T47D (cell line): ENCODE measurements around the gene SCN10A.

Experiments
- DNase-seq, 2 experiments: peaks; one replicate each; pipeline versions ENCODE4 v3.0.0 to v3.0.0-alpha.2; 2011 to 2012; ENCODE audit warnings: low read depth in 1 of 2, low spot score in 1 of 2
- JUND ChIP-seq: IDR thresholded peaks from 2 replicates; pipeline ENCODE4 v1.6.1; 2012; ENCODE audit warnings: low read depth
- in situ Hi-C: cut with HindIII; loops from 2 replicates; pipeline ENCODE4 v1.10.0; 2016; ENCODE audit warnings: low sequenced_read_pairs, low pct_unique_long_range_greater_than_20kb

The SCN10A gene

DNA sequence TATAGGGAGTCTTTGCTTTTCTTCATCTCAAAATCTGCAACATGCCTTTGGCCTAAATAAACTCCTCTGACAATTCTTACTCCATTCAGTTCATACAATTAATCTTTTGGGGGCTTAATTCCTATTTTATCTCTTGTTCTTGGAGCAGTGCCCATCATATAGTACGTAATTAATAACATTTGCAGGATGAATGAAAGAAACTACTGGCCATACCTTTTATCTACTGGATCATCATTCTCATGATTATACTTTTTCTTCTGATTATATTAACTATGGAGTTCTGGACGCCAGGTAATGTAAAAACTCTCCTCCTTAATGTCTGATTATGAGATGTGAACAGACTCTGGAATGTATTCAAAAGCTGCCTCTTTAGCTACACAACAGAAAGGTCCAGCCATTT, 120.0 kb downstream of the SCN10A start:
- in situ Hi-C loops, result no loop called here
- no peak for TF ChIP-seq JUND

DNA sequence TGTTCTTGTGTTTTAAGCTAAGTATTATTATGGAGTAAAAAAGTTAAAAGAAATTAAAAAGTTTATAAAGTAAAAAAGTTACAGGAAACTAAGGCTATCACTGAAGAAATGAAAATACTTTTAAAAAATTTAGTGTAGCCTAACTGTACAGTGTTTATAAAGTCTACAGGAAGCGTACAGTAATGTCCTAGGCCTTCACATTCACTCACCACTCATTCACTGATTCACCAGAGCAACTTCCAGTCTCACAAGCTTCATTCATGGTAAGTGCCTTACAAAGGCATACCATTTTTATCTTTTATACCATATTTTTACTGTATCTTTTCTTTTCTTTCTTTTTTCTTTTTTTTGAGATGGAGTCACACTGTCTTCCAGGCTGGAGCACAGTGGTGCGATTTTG, 125.8 kb downstream of the SCN10A start:
- in situ Hi-C loops, result no loop called here

More for the DNA sequence above, 120.0 kb downstream of the SCN10A start:
- no peak for DNase-seq

DNA sequence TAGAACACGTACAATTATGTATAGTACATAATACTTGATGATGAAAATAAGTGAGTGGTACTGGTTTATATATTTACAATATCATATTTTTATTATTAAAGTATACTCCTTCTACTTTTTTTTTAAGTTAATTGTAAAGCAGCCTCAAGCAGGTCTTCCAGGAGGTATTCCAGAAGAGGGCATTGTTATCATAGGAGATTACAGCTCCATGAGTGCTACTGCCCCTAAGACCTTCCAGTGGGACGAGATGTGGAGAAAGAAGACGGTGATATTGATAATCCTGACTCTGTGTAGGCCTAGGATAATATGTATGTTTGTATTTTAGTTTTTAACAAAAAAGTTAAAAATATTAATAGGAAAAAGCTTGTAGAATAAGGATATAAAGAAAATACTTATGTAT, 126.2 kb downstream of the SCN10A start:
- in situ Hi-C loops, result no loop called here
- DNase-seq, result no peak
- no peak for TF ChIP-seq JUND

More for the DNA sequence above, 125.8 kb downstream of the SCN10A start:
- no peak for DNase-seq
- TF ChIP-seq JUND, result no peak

DNA sequence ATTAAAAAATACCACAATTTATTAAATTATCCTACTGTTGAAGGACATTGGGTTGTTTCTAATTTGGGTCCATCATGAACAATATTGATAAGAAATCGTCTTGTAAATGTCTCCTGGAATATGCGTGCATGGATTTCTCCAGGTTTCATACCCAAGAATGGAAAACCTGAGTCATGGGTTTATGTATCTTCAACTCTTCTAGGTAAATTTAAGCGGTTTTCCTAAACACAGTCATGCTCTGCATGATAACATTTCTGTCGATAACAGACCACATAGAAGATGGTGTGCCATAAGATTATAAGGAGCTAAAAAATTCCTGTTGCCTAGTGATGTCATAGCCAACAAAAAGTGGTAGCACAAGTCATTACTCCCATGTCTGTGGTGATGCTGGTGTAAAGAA, 126.7 kb downstream of the SCN10A start:
- DNase-seq, result no peak
- in situ Hi-C loops, result no loop called here
- TF ChIP-seq JUND, result no peak

DNA sequence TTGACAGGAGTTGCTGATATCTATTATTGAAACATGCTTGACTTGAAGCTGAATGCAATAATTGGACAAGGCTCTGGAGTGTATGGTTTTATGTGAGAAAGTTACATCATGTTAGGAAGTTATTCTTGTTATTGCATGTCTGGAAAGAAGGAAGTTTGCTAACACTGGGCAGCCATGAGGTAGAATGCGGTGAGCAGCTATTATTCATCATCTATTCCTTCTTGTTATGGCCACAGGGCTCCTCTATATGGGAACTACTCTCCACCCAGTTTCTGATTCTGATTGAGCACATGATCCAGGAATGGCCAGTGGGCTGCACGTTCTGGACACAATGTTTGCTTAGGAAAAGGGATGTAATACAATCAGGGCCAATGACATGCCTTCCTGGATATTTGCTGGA, 128.7 kb downstream of the SCN10A start:
- in situ Hi-C loops, result no loop called here
- TF ChIP-seq JUND, result no peak
- DNase-seq, result no peak

DNA sequence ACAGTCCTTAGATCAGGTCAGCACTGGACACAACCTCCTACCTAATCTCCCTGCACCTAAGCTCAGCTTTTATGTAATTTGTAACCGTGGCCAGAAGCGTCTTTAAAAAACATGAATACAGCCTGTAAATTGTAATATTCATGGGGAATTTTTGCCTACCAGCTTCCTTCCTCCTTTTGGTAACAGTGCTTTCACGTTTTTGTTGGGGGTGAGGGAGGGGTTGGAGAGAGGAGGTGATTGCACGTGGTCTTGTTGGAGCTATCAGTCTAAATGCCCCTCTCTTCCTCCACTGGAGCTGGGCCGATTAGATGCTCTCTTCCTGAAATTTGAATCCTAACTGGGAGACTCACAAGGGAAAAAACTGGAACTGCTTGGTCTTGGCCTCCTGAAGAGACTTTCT, 131.5 kb downstream of the SCN10A start:
- in situ Hi-C loops, result no loop called here
- no peak for TF ChIP-seq JUND
- no peak for DNase-seq

DNA sequence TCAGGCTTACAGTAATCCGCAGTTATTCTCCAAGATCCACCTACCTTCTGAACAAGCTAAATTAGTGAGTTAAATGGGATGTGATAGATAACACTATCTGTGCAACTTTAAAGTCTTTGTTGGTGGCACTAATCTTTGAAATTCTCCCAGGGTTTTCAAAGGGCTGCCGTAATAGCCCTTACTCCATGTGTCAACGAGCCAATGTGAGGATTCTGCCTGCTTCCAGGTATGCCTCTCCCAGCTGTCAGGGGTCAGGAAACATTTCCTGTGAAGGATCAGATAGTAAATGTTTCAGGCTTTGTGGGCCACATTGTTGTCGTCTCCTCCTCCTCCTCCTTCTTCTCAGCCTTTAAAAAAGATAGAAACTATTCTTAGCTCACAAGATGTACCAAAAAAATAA, 146.3 kb downstream of the SCN10A start:
- no peak for TF ChIP-seq JUND
- DNase-seq, result no peak
- in situ Hi-C loops, result no loop called here

DNA sequence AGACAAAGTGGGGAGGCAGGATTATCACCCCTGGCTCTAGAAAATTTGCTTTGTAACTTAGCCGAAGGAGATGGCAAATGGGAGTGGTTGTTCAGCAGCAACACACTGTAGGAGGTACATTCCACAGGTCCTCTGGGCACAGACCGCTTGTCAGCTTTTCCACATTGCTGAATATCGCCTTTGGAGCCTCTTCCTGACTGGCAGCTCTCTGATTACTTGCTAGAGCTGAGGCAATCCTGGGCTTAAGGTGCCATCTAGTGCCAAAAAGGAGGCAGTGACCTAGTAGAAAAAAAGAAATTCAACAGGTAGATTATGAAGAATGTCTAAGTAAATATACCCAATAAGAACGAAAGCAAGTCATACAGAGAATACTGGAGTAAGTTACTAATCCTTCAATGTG, 153.5 kb downstream of the SCN10A start:
- no peak for TF ChIP-seq JUND
- in situ Hi-C loops, result no loop called here
- DNase-seq, result peak in 1 of 2 experiments; percentile 82

DNA sequence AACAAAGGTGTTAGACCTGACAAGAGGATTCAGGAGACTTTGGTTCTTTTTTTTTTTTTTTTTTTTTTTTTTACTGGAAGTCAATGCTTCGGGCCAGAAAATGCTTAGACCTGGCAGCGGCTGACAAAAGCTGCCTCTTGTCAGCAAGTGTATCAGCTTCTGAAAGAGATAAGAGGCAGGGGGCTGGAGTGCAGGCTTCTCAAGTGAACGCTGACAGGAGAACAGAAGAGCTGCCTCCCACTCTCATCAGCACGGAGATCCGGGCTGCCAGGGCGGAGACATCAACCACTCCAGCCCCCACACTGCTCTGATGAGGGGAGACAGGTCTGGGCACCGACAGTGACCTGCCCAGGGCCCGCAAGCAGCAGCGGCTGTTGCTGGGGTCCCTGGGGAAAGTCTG, 157.2 kb downstream of the SCN10A start:
- in situ Hi-C loops, result no loop called here
- DNase-seq, result no peak
- no peak for TF ChIP-seq JUND

DNA sequence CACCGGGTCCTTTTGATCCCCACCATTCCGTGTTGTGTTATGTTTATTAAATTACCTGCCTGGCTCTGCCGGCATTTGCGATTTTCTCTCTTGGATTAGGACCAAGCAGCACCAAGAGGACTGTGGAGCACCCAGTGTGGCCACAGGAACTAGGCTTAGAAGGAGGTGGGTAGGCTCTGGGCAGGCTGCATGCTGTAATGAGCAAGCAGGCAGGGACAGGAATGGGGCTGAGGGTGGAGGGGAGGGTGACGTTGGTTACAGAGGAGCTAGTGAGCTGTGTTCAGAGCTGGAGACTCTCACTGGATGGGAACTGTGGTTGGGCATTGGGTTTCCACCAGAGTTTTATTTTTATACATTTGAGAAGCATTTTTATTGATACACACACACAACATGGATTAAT, 158.6 kb downstream of the SCN10A start:
- TF ChIP-seq JUND, result no peak
- DNase-seq, result no peak
- in situ Hi-C loops, result no loop called here

DNA sequence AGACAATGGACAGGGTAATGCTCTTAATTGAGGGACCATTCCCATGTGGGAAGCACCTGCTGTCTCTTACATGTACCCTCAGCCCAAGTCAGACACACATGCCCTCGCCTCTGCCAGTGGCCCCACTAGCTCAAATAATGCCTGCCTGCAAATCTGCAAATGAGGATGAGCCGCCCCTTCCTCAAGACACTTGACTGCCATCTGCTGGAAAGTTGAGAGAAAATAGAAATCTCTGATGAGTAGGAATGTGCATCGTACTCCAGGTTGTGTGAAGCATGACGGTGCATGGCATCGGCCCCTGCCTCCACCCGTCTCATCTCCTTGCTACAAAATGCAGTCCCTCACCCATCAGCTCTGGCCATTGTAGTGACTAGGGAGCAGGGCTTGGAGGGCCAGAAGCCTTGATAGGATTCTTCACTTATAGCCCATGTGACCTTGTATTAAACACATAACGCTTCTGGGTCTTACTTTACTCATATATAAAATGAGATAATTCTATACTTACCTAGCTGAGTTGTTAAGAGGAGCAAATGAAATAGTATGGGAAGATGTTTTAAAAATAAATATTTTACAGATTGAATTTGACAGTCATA, 160.2 kb downstream of the SCN10A start:
- peak in 1 of 2 experiments; percentile 65 for DNase-seq
- in situ Hi-C loops, result no loop called here
- no peak for TF ChIP-seq JUND

DNA sequence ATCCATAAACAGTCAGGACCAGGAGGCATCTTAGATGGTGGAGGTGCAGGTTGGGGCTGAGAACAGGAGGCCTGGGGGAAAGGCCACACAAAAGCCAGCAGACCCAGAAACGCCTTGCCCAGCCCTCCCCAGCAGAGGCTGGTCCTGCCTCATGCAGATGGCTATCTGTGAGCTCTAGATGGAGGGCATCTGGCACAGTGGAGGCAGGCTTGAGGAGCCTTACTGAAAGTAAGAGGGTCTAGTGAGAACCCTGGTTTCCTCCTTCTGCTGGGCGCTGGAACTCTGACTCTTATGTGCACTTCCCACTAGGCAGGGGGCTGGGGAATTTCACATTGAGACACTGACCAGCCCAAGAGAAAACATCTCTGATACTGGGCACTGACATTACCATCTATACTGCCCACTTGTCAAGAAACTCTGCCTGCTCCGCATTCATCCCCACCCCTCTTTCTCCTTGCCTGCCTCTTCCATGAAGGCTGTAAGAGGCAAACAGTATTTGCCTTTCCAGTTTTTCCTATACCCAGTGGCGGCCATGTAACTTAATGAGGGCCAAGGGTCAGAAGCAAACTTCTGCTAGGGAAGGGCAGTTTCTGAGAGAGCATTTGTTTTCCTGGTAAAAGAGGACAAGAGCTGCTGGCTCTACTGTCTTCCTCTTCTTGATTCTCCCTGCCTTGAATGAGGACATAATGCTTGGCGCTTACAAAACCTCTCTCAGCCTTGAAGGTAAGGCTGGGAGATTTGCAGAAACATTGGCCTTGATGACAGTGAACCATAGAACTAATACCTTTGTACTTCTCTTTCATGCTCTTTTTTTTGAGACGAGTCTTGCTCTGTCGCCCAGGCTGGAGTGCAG, 162.1 kb downstream of the SCN10A start:
- in situ Hi-C loops, result no loop called here
- TF ChIP-seq JUND, result no peak
- DNase-seq, result no peak

DNA sequence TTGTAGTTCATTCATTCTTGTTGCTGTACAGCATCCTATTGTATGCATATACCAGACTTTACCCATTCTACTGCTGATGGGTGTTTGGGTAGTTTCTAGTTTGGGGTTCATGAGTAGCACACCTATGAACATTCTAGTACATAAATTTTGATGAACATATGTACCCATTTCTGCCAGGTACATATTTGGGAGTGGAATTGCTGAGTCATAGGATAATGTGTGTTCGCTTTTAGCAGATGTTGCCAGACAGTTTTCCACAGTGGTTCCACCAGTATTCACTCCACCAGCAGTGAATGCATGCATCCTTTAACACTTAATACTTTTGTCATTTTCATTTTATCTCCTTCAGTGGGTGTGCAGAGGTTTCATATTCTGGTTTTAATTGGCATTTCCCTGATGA, 163.1 kb downstream of the SCN10A start:
- no peak for TF ChIP-seq JUND
- no peak for DNase-seq
- in situ Hi-C loops, result no loop called here

DNA sequence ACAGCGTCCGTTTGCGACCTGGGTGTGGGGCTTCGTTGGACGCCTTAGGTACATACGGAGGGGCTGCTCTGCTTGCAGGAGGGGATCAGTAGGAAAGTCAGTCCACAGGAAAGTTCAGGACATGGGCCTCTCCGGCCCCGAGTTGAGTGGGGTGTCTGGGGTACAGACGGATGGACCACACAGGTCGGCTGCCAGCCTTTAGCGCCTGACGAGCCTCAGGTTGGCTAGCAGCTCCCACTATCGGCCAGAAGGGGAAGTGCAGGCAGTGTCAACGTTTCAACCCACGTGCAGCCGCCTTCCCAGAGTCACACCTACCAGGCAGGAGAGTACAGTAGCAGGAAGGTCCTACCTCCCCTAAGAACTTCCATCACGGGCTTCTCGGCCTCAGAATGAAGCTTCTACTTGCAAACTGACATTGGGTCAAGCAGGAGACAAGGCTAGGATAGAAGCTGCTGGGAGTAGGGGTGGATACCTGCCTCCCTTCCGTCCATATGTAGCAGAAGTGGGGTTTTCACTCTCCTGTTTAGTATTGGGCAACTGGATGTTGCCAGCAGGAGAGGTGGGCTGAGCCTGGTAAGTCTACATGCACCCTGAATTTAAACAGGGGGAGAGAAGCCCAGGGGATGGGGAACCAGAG, 164.7 kb downstream of the SCN10A start:
- in situ Hi-C loops, result no loop called here
- peak; percentile 43 to 74 for DNase-seq

More for the DNA sequence above, 164.7 kb downstream of the SCN10A start:
- TF ChIP-seq JUND, result no peak
